Osteocyte (in vitro differentiated cells): Measurements from ENCODE around the gene HIRIP3. TPM values are rescaled to one million over a fixed set of nuclear protein-coding genes. Genes with fewer than 3 reads are reported as not detected.

ENCODE experiments used
- DNase-seq: peaks from one replicate; pipeline ENCODE4 v3.0.0; 2021; ENCODE audit warnings: mixed read lengths; ENCODE audit not compliant: unreplicated experiment; ENCODE audit errors: extremely low spot score
- H3K27ac Mint-ChIP-seq: one replicate; pipeline ENCODE4 v1.8.0; 2021; ENCODE audit warnings: mild to moderate bottlenecking, mixed read lengths; ENCODE audit not compliant: unreplicated experiment
- H3K27me3 Mint-ChIP-seq: one replicate; pipeline ENCODE4 v1.8.0; 2021; ENCODE audit warnings: mixed read lengths; ENCODE audit not compliant: unreplicated experiment
- H3K36me3 Mint-ChIP-seq: one replicate; pipeline ENCODE4 v1.8.0; 2021; ENCODE audit warnings: mixed read lengths; ENCODE audit not compliant: unreplicated experiment
- H3K4me1 Mint-ChIP-seq: one replicate; pipeline ENCODE4 v1.8.0; 2021; ENCODE audit warnings: mixed read lengths; ENCODE audit not compliant: unreplicated experiment
- H3K4me3 Mint-ChIP-seq: one replicate; pipeline ENCODE4 v1.8.0; 2021; ENCODE audit warnings: mild to moderate bottlenecking, moderate library complexity, mixed read lengths; ENCODE audit not compliant: unreplicated experiment
- H3K9me3 Mint-ChIP-seq: one replicate; pipeline ENCODE4 v1.8.0; 2021; ENCODE audit warnings: mixed read lengths; ENCODE audit not compliant: unreplicated experiment
- CTCF ChIP-seq: fragments of 200-600 bp; sonication (generic); IDR thresholded peaks from 2 replicates; pipeline ENCODE4 v1.5.0; 2021; ENCODE audit warnings: antibody characterized with exemption, mild to moderate bottlenecking, moderate library complexity
- total RNA-seq: library from RNA; stranded (reverse); gene quantifications from 2 replicates; pipeline ENCODE4 v1.2.1, GENCODE V29; 2021

HIRIP3 gene
- total RNA-seq, 1 donor from 2014 or later, result 12.5 TPM

GRCh38 chr16:29971304-29971703 is 24.1 kb downstream of the HIRIP3 start:
- no peak overlapping the region for H3K4me3 Mint-ChIP-seq
- TF ChIP-seq CTCF, result no peak

GRCh38 chr16:29968205-29968604 is 27.2 kb downstream of the HIRIP3 start:
- Mint-ChIP-seq H3K4me3 (no peak overlapping the region), H3K36me3 (peaks cover 21% of the 10 kb centered on the region), H3K27ac (no peak overlapping the region), H3K27me3 (no peaks in the 10 kb centered on the region), H3K9me3 (no peaks in the 10 kb centered on the region), H3K4me1 (peaks cover 6% of the 10 kb centered on the region)
- no peak for DNase-seq
- TF ChIP-seq CTCF, result no peak

More at GRCh38 chr16:29971304-29971703, 24.1 kb downstream of the HIRIP3 start:
- peaks cover 21% of the 10 kb centered on the region for H3K36me3 Mint-ChIP-seq
- DNase-seq, result no peak
- no peak overlapping the region for H3K27ac Mint-ChIP-seq
- H3K27me3 Mint-ChIP-seq, result no peaks in the 10 kb centered on the region
- H3K4me1 Mint-ChIP-seq, result peaks cover 22% of the 10 kb centered on the region
- no peaks in the 10 kb centered on the region for H3K9me3 Mint-ChIP-seq

DNA sequence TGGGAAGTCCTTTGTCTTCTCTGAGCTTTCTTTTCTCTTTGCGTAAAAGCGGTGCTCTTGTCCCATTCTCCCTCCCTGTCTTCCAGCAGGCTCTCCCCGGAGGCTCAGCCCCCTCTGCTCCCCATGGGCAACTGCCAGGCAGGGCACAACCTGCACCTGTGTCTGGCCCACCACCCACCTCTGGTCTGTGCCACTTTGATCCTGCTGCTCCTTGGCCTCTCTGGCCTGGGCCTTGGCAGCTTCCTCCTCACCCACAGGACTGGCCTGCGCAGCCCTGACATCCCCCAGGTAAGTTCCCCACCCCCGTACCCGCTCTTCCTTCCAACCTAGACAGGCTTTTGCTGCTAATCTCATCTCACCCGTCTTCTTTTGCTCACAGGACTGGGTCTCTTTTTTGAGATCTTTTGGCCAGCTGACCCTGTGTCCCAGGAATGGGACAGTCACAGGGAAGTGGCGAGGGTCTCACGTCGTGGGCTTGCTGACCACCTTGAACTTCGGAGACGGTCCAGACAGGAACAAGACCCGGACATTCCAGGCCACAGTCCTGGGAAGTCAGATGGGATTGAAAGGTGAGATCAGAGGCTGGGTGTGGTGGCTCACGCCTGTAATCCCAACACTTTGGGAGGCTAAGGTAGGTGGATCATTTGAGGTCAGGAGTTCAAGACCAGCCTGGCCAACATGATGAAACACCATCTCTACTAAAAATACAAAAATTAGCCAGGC is 32.2 kb downstream of the HIRIP3 start:
- H3K4me3 Mint-ChIP-seq, result peak overlapping the region; percentile 85
- H3K36me3 Mint-ChIP-seq, result peaks cover 4% of the 10 kb centered on the region
- no peaks in the 10 kb centered on the region for H3K9me3 Mint-ChIP-seq

DNA sequence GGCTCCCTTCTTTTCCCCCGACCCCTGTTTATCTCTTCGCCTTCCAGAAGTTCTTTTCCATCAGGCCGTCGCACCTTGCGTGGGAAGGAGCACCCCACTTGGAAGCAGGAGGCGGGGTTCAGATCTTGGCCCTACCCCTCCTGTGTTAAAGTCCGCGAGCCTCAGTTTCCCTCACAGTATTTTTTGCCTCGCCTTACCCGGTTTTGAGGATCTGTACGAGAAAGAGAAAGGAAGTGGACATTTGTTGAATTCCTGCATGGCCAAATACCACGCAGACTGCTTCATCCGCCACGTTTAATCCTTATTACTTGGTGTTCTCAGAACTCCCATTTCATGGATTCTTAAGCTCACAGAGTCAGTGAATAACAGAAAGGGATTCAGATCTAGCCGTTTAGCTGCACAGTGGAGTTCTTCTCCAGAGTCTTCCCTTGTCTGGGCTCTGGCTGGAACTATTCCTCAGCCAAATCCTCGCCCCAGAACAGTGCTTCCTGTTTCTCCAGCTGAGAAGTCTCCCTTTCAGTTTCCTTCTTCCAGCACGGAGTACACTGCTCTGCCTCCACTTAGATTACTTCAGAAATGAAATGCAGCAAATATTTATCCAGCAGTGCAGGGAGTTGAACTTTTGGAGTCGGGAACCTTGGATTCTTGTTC is 32.9 kb downstream of the HIRIP3 start:
- no peaks in the 10 kb centered on the region for H3K9me3 Mint-ChIP-seq
- H3K36me3 Mint-ChIP-seq, result peaks cover 2% of the 10 kb centered on the region
- no peak for TF ChIP-seq CTCF
- H3K27me3 Mint-ChIP-seq, result no peaks in the 10 kb centered on the region
- peak overlapping the region; percentile 85 for H3K4me3 Mint-ChIP-seq
- H3K27ac Mint-ChIP-seq, result peak overlapping the region; percentile 93
- H3K4me1 Mint-ChIP-seq, result peaks cover 19% of the 10 kb centered on the region
- no peak for DNase-seq

More for the DNA sequence above, 32.2 kb downstream of the HIRIP3 start:
- Mint-ChIP-seq H3K27me3 (no peaks in the 10 kb centered on the region), H3K4me1 (peaks cover 19% of the 10 kb centered on the region), H3K27ac (peak overlapping the region; percentile 93)
- no peak for DNase-seq
- no peak for TF ChIP-seq CTCF
